Smooth muscle cell (in vitro differentiated cells): ENCODE measurements around the gene C2CD3. TPM values are rescaled to one million over a fixed set of nuclear protein-coding genes. Genes with fewer than 3 reads are reported as not detected.

ENCODE experiments used
- DNase-seq: peaks from one replicate; lab custom pipeline; 2025; ENCODE audit not compliant: unreplicated experiment; lab: John Stamatoyannopoulos, UW
- H2AFZ ChIP-seq: fragments of 200-600 bp; sonication (generic); 2 replicates; pipeline ENCODE4 v1.6.0; 2016; ENCODE audit warnings: antibody characterized with exemption, low read depth, mild to moderate bottlenecking
- H3F3A ChIP-seq: fragments of 200-600 bp; sonication (generic); 2 replicates; pipeline ENCODE4 v1.6.0; 2017; ENCODE audit warnings: antibody characterized with exemption, low read depth
- H3K27ac ChIP-seq: fragments of 200-600 bp; sonication (generic); 2 replicates; pipeline ENCODE4 v1.5.1; 2016; ENCODE audit warnings: low read depth, mild to moderate bottlenecking
- H3K27me3 ChIP-seq: fragments of 200-600 bp; sonication (generic); 2 replicates; pipeline ENCODE4 v1.6.1; 2016; ENCODE audit warnings: low read depth, mild to moderate bottlenecking
- H3K36me3 ChIP-seq: fragments of 200-600 bp; sonication (generic); 2 replicates; pipeline ENCODE4 v1.5.1; 2016; ENCODE audit warnings: low read depth
- H3K4me1 ChIP-seq: fragments of 200-600 bp; sonication (generic); 2 replicates; pipeline ENCODE4 v1.5.1; 2016; ENCODE audit warnings: low read depth
- H3K4me2 ChIP-seq: fragments of 200-600 bp; sonication (generic); 2 replicates; pipeline ENCODE4 v1.6.0; 2016; ENCODE audit warnings: mild to moderate bottlenecking
- H3K4me3 ChIP-seq: fragments of 200-600 bp; sonication (generic); 2 replicates; pipeline ENCODE4 v1.5.1; 2016; ENCODE audit warnings: mild to moderate bottlenecking
- H3K79me2 ChIP-seq: fragments of 200-600 bp; sonication (generic); 2 replicates; pipeline ENCODE4 v1.6.0; 2016; ENCODE audit warnings: low read depth, mild to moderate bottlenecking
- H3K9ac ChIP-seq: fragments of 200-600 bp; sonication (generic); 2 replicates; pipeline ENCODE4 v1.6.0; 2016; ENCODE audit warnings: low read depth
- H3K9me3 ChIP-seq: fragments of 200-600 bp; sonication (generic); replicated peaks from 2 replicates; pipeline ENCODE4 v1.5.1; 2016; ENCODE audit warnings: low read depth
- H4K20me1 ChIP-seq: fragments of 200-600 bp; sonication (generic); 2 replicates; pipeline ENCODE4 v1.6.0; 2016; ENCODE audit warnings: low read depth
- WGBS: methylation state at CpG from one replicate; pipeline ENCODE4 v1.1.7; 2016; ENCODE audit warnings: low lambda C conversion rate; 5-methylcytosine and 5-hydroxymethylcytosine counted together
- polyA plus RNA-seq: library from polyadenylated mRNA; unstranded; fragments of >200 nt; fragmentation: Nextera tagmentation; extraction: Ambion mirVana; gene quantifications from 2 replicates; pipeline ENCODE4 v1.2.1, GENCODE V29; 2016
- total RNA-seq: library from RNA; depleted of rRNA; stranded (reverse); fragments of >200 nt; gene quantifications from 2 replicates; pipeline ENCODE4 v1.2.3, GENCODE V29; 2014
- TF ChIP-seq, protein P1 (sequence below): fragments of 200-600 bp; sonication (generic); IDR thresholded peaks from 2 replicates; pipeline ENCODE4 v1.5.1; 2017; ENCODE audit warnings: borderline replicate concordance, mild to moderate bottlenecking, antibody characterized with exemption; ENCODE audit not compliant: insufficient read depth, poor library complexity, severe bottlenecking

Gene C2CD3
- total and polyA plus RNA-seq, 2 experiments from 2014 or later = 4.9 to 24.1 TPM

DNA sequence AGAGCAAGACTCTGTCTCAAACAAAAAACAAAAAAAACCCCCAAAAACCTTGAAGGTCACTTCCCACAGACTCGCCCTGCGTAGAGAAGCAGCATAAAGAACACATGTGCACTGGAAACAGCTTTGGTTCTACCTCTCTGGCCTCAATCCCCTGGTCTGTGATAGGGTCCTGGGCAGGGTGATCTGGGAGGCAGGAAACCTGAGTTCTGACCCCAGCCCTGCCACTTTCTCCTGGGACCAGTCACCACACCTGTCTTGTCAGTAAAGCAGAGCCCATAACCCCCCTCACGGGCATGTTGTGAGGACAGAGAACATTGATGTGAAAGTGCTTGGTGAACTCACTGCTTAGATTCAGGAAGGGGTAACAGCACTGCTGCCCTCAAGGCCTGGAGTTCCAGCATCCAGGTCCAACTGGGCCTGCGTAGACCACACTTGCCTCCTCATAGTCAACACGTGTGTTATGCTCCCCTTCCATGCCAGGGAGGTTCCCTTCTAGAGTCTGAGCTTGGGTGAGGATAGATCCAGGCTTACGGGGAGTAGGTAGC is 199.6 kb downstream of the C2CD3 start:
- no peak overlapping the region for H3K4me2 ChIP-seq
- H3K4me1 ChIP-seq = no peaks in the 10 kb centered on the region
- no peaks in the 10 kb centered on the region for H3K27me3 ChIP-seq
- H2AFZ ChIP-seq = no peak overlapping the region
- no peak for DNase-seq
- H3K9ac ChIP-seq = no peak overlapping the region
- H3F3A ChIP-seq = no peaks in the 10 kb centered on the region
- WGBS = 75% methylated on average over 6 of the region's 6 CpGs
- no peaks in the 10 kb centered on the region for H4K20me1 ChIP-seq
- no peak overlapping the region for H3K27ac ChIP-seq
- H3K79me2 ChIP-seq = no peaks in the 10 kb centered on the region
- H3K9me3 ChIP-seq = no peaks in the 10 kb centered on the region
- H3K4me3 ChIP-seq = no peak overlapping the region
- no peaks in the 10 kb centered on the region for H3K36me3 ChIP-seq
- TF ChIP-seq, protein P1, sequence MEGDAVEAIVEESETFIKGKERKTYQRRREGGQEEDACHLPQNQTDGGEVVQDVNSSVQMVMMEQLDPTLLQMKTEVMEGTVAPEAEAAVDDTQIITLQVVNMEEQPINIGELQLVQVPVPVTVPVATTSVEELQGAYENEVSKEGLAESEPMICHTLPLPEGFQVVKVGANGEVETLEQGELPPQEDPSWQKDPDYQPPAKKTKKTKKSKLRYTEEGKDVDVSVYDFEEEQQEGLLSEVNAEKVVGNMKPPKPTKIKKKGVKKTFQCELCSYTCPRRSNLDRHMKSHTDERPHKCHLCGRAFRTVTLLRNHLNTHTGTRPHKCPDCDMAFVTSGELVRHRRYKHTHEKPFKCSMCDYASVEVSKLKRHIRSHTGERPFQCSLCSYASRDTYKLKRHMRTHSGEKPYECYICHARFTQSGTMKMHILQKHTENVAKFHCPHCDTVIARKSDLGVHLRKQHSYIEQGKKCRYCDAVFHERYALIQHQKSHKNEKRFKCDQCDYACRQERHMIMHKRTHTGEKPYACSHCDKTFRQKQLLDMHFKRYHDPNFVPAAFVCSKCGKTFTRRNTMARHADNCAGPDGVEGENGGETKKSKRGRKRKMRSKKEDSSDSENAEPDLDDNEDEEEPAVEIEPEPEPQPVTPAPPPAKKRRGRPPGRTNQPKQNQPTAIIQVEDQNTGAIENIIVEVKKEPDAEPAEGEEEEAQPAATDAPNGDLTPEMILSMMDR = no peak

DNA sequence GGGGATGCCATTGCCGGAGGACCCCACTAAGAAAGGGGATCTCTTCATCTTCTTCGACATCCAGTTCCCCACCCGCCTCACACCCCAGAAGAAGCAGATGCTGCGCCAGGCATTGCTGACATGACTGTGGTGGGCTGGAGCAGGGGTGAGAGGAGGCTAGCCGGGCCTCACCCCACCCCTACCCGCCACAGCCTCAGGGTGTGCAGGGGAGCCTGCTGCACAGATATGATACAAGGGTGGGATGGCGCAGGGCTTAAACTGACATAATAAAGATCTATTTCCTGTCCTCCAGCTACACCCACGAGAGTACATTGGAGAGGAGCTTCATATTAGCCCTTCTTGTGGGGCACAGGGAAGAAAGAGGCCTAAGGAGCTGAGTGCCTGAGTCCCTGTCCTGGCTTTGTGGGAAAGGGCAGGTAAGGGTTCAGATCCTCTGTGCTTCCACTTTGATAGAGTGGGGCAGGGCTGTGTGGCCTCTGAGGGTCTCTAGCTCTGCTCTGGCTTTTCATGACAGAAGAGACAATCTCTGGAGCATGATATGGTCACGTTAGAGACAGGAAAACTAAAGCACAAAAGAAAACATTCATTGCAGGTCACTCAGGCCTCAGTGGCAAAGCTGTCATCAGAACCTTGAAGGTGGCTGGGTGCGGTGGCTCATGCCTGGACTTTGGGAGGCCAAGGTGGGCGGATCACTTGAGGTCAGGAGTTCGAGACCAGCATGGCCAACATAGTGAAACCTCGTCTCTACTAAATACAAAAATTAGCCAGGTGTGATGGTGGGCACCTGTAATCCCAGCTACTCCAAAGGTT is 200.6 kb downstream of the C2CD3 start:
- Histone ChIP-seq H3K4me2 (no peak overlapping the region), H4K20me1 (no peaks in the 10 kb centered on the region), H3K4me3 (no peak overlapping the region), H3F3A (no peaks in the 10 kb centered on the region), H3K4me1 (no peaks in the 10 kb centered on the region), H2AFZ (no peak overlapping the region), H3K79me2 (no peaks in the 10 kb centered on the region), H3K36me3 (no peaks in the 10 kb centered on the region), H3K27me3 (no peaks in the 10 kb centered on the region), H3K9ac (no peak overlapping the region), H3K27ac (no peak overlapping the region), H3K9me3 (no peaks in the 10 kb centered on the region)
- no peak for DNase-seq
- WGBS = 84% methylated on average over 13 of the region's 13 CpGs
- TF ChIP-seq, protein P1 = no peak

DNA sequence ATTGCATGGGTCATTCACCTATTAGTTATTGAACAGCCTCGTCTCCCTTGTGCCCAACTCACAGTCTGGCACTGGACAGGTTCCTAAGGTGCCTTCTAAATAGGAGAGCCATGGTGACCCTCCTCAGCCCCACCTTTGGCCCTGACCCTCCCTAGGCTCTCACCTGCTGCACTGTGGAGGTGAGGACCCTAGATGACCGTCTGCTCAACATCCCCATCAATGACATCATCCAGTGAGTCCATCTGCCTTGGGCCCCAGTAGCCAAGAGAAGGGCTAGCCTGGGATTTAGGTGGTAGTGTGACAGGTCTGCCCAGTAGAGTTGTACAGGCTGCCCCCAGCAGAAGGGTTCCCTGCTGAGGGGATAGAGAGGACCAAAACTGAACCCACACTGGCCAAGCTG is 201.7 kb downstream of the C2CD3 start:
- H2AFZ ChIP-seq = no peak overlapping the region
- H3K27ac ChIP-seq = no peak overlapping the region
- no peak for DNase-seq
- no peaks in the 10 kb centered on the region for H4K20me1 ChIP-seq
- no peak overlapping the region for H3K9ac ChIP-seq
- no peaks in the 10 kb centered on the region for H3K36me3 ChIP-seq
- no peaks in the 10 kb centered on the region for H3K79me2 ChIP-seq
- H3K4me2 ChIP-seq = no peak overlapping the region
- no peak overlapping the region for H3K4me3 ChIP-seq
- no peaks in the 10 kb centered on the region for H3K27me3 ChIP-seq
- no peaks in the 10 kb centered on the region for H3K9me3 ChIP-seq
- WGBS = 77% methylated on average over 2 of the region's 2 CpGs
- H3K4me1 ChIP-seq = no peaks in the 10 kb centered on the region
- TF ChIP-seq, protein P1 = no peak
- H3F3A ChIP-seq = no peaks in the 10 kb centered on the region
